SU-DHL-6 (cell line): ENCODE data around the gene CHMP1B.

Experiments
- CTCF ChIP-seq: fragments of 200-600 bp; sonication (generic); IDR thresholded peaks from one replicate; pipeline ENCODE4 v1.5.1; 2017; ENCODE audit warnings: antibody characterized with exemption, mild to moderate bottlenecking, low read length, moderate library complexity; ENCODE audit not compliant: insufficient read depth, poor library complexity, severe bottlenecking
- EZH2phosphoT487 ChIP-seq: fragments of 200-600 bp; sonication (generic), shearing (Covaris generic); conservative IDR thresholded peaks from 2 replicates; pipeline ENCODE4 v1.6.1; 2018; ENCODE audit warnings: mild to moderate bottlenecking, antibody characterized with exemption, low read length, moderate library complexity, mixed read lengths

DNA sequence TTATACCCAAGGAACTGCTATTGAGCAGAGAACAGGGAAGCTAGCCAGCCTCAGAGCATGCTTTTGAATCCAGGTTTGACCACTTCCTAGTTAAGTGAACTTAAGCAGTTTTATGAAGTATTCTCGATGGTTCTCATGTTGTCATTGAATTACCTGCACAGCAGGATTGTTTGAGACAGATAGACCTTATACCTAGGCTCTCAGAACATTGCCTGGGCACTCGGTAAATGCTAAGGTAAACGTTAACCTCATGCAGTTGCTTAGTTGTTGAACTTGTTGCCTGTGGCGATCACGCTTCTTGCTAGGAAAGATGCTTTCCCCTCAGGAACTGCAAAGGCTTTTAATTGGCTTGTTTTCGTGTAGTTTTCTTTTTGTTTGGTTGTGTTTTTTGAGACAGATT, 34.0 kb upstream of the CHMP1B start:
- TF ChIP-seq EZH2phosphoT487: no peak
- TF ChIP-seq CTCF: no peak
